Measurements from ENCODE around the gene SLC6A14.

GRCh38 chrX:116493271-116493670, 56.9 kb downstream of the SLC6A14 start:
- TF ChIP-seq, protein P1, sequence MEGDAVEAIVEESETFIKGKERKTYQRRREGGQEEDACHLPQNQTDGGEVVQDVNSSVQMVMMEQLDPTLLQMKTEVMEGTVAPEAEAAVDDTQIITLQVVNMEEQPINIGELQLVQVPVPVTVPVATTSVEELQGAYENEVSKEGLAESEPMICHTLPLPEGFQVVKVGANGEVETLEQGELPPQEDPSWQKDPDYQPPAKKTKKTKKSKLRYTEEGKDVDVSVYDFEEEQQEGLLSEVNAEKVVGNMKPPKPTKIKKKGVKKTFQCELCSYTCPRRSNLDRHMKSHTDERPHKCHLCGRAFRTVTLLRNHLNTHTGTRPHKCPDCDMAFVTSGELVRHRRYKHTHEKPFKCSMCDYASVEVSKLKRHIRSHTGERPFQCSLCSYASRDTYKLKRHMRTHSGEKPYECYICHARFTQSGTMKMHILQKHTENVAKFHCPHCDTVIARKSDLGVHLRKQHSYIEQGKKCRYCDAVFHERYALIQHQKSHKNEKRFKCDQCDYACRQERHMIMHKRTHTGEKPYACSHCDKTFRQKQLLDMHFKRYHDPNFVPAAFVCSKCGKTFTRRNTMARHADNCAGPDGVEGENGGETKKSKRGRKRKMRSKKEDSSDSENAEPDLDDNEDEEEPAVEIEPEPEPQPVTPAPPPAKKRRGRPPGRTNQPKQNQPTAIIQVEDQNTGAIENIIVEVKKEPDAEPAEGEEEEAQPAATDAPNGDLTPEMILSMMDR (conservative IDR thresholded peaks at IDR 0.05 in 1 of 2, IDR thresholded peaks at IDR 0.05 in 1 of 2; ENCODE audit: low read depth in 1 of 2, low read length in 2 of 2) = no peak
- TF ChIP-seq EZH2 (IDR thresholded peaks at IDR 0.05; ENCODE audit: low read length, missing control alignments) = no peak

All from fibroblast of lung (primary cell).